DMS153 (cell line): ENCODE data around the gene GPC5.
"Not testable (repeated sequence)": the region's sequence is repeated elsewhere in the genome, so short reads cannot be mapped to it uniquely, and the experiment has no call there.

Experiments
- DNase-seq: peaks from one replicate; lab custom pipeline; 2025; lab: John Stamatoyannopoulos, UW

The GPC5 gene

GRCh38 chr13:92177966-92178365 lies 779.5 kb downstream of the GPC5 start:
- DNase-seq, result no peak

- no peak for DNase-seq
Observed at GRCh38 chr13:92179223-92179622, 780.8 kb downstream of the GPC5 start.

GRCh38 chr13:92187378-92187989 lies 789.1 kb downstream of the GPC5 start:
- no peak for DNase-seq

DNA sequence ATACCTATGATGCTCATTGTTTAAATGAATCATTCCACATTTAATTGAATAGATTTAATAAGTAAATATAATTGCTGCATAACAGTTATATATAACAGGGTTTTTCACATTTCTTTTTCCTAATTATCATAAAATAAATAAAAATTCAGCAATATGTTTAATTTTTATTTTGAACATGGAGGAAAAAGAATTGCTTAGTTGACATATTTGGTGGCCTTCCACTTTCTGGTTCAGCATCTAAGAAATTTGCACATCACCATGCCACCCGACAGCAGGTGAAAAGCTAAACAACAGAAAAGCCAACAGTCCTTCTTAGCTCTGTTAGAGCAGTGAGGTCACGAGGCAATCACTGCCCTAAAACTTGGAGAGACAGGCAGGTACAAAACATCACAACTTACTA lies 790.2 kb downstream of the GPC5 start:
- DNase-seq, result no peak

DNA sequence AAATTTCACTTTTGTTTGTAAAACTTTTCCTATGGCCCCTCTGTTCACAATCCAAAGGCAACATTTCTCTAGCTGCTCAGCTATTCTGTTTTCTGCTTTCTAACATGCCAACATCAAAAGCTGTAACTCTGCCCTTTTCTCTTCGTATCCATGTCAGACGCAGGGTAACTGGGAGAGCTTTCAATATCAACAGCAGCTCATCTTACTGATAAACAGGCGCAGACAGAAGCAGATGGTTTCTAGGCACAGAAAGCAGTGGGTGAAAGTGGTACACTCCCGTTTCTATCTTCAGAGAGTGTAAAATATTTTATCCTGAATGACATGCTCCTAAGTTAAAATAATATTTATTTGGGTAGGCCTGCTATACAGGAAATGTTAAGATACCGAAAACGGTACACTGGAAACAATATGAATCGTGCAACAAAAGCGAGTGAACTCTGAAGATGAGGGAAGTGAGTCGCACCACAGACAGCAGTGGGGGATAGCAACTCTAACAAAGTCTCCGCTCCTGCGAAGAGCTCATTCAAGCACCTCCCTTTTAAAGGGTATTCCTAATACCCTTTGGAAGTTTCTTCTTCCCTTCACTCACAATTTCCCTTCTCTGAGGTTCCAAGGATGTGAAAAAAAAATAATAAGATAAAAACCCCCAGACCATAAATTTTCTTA lies 798.3 kb downstream of the GPC5 start:
- DNase-seq, result peak; percentile 51

GRCh38 chr13:92197669-92198068 lies 799.2 kb downstream of the GPC5 start:
- no peak for DNase-seq

DNA sequence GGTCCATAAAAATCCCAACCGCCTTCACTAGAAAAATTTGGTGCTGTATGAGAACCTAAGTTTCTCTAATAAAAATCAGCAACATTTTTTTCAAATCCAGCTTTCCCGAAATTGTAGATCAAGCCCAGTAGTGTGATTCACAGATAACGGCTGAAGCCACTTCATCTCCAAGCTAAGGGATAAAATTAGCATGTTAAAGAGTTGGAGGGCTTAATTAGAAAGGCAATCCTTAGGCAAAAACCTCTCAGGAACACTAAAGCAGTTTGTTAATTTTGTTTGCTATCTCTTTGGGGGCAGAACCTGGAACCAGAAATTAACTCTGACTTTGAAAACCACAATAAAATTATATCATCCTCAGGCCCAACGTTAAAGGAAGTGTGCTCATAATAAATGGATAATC lies 820.2 kb downstream of the GPC5 start:
- DNase-seq, result no peak

DNA sequence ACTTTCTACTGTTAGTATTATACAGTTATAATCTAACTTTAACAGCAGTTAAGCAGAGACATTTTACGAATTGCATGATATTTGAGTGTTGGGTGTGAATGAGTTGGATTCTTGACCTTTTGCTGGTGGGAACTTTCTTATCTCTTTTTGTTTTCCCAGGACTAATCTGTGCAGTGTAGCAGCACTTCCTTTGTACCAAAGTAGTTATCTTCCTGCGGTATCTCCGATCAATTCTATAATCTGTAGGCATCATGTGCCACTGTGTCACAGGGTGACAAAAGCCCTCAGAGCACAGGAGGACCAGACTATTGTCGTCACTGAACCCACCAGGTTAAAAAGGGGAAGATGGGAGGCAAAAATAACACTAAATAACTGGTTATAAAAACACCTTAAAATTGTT lies 823.5 kb downstream of the GPC5 start:
- DNase-seq, result no peak

GRCh38 chr13:92224052-92224821 lies 825.8 kb downstream of the GPC5 start:
- DNase-seq, result no peak

- DNase-seq, result no peak
Observed at GRCh38 chr13:92224825-92225224, 826.4 kb downstream of the GPC5 start.

- no peak for DNase-seq
Observed at GRCh38 chr13:92225861-92226260, 827.4 kb downstream of the GPC5 start.

DNA sequence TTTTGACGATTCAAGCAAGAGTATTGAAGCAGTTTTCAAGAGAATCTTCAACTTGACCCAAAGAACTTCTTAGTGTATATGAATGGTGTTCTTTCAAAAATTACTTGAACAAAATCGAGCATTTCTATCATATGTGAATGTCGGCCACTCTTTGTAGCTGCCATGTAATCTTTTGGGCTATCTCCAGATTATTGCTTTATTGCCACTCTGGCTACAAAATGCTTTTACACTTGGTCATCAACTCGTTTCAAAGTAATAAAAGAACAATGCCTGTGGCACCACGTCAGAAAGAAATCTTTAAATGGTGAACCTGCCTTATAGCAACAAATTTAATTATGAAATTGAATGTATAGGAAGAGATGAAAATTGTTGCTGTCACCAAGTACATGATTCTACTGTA lies 834.5 kb downstream of the GPC5 start:
- no peak for DNase-seq

- no peak for DNase-seq
Observed at GRCh38 chr13:92251671-92252210, 853.3 kb downstream of the GPC5 start.

DNA sequence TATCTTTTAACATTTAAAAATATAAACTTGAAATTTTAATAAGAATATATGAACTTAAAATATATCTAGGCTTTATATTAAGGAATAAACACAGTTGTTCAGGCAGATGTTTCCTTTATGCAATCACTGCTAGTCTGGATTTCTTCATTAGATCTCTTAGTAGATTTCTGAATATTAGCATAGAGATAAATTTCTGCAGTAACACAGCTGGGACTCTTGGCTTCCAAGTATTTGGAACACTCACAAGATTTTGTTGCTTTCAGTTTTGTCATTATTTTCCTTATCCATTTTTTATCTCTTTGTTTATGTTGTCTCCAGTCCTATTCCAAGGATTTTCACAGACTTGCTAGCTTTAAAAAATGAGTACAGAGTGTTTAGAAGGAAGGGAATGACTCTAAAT lies 857.1 kb downstream of the GPC5 start:
- no peak for DNase-seq

DNA sequence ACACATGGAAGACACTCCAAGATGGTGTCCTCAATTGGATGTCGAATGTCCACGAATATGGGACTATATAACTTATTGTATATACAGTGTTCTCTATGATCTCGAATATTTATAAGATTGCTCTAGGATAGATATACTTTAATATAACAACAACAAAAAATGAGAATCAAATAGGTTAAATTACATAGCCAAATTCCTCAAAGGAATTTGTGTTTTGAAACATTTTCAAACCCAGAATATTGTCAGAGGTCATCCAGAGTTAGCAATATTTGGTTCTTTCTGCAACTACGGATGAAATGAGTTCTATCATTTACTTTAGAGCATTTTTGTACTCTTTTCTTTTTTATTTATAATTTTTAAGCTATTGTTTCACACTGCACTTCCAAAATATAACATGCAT lies 857.8 kb downstream of the GPC5 start:
- DNase-seq, result no peak

GRCh38 chr13:92259046-92259445 lies 860.6 kb downstream of the GPC5 start:
- no peak for DNase-seq

DNA sequence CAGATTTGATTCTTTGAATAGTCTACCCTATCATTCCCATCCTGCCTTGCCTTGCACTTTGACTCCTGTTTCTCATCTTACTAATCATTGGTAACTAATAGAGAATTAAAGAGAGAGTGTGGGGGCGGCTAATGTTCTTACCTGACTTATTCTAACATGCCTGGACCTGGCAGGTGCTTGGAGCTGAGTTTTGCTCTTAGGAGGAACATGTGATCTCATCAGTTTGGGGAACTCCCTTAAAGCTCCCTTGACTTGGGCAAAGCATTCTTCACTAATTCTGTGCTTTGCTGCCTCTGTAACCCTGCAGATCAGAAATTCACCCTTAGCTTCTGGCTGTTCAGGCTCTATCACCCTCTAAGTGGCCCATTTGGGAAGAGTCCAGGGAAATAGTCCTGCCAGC lies 861.1 kb downstream of the GPC5 start:
- DNase-seq, result no peak

GRCh38 chr13:92260363-92260762 lies 861.9 kb downstream of the GPC5 start:
- no peak for DNase-seq

GRCh38 chr13:92262100-92262788 lies 863.8 kb downstream of the GPC5 start:
- no peak for DNase-seq

DNA sequence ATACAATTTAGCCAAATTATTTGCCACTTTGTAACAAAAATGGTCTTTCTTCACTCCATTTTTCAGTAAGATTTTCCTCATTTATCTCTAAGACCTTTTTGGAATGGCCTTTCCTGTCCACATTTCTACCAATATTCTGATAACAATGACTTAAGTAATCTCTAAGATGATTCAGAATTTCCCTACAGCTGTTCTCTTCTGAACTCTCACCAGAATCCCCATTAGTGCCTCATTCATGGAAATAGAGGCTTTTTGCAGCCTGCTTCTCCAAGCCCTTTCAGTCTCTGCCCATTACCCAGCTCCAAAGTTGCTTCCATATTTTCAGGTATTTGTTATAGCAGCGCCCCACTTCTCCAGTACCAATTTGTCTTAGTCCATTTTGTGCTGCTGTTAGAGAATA lies 867.0 kb downstream of the GPC5 start:
- DNase-seq, result no peak

DNA sequence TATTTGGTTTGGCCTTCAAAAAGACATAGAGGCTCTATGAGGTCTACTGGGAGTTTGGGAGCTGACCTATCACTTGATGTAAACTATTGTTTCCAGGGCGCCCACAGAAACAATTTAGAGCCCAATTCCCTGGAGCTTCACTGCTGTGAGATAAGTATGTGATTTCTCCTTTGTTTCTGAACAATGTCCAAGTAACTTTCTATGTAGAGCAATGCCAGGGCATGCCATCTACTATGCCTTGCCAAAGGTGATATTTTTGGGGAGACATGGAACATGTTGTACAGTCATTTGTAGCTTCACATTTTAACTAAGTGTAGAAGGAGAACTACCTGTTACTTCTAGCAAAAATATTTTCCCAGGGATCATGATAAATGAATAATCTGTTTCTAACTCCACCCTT lies 872.6 kb downstream of the GPC5 start:
- no peak for DNase-seq

DNA sequence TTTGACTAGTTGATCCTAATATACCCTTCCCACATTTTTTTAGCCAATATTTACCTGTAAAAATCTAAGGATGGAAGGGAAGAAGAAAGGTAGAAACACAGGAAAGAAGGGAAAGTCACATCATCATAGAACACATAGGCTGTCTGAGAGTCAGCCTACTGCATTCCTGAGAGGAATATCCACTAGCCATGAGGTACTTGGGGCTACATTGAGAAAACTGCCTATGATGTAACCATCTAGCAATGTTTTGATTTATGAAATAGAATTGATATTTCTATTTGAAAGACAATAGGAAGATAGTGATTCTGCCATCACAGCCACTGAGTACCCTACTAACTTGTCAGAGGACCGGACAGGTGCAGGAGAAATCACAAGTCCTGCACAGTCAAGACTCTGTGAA lies 873.8 kb downstream of the GPC5 start:
- no peak for DNase-seq

GRCh38 chr13:92280986-92281385 lies 882.6 kb downstream of the GPC5 start:
- not testable (repeated sequence) for DNase-seq
